Stimulated activated effector memory CD8-positive, alpha-beta T cell treated with anti-CD3 and anti-CD28 coated beads, Interleukin-12 subunit alpha, Interleukin-12 subunit beta, amount 100 ng/mL, for 72 hours (primary cell): ENCODE data around the gene UBXN4.
A peak's percentile ranks its signal among the peaks of the same experiment; 100 is the strongest.
"Not testable (repeated sequence)": the region's sequence is repeated elsewhere in the genome, so short reads cannot be mapped to it uniquely, and the experiment has no call there.

Experiments used
- ATAC-seq: fragments of 150-1000 bp; cut with Tn5 transposase; 2 replicates; pipeline ENCODE4 v1.10.0; 2021
- DNase-seq, 2 donors: peaks; one replicate each; pipeline ENCODE4 v3.0.0; 2021 to 2022; ENCODE audit warnings: low spot score in 2 of 2
- H3K27ac Mint-ChIP-seq: one replicate; pipeline ENCODE4 v1.8.0; 2022; ENCODE audit warnings: mild to moderate bottlenecking, mixed read lengths
- H3K36me3 Mint-ChIP-seq: one replicate; pipeline ENCODE4 v1.8.0; 2022; ENCODE audit warnings: mild to moderate bottlenecking, mixed read lengths
- H3K4me1 Mint-ChIP-seq: one replicate; pipeline ENCODE4 v1.8.0; 2022; ENCODE audit warnings: mixed read lengths
- H3K4me3 Mint-ChIP-seq: one replicate; pipeline ENCODE4 v1.8.0; 2022; ENCODE audit warnings: mild to moderate bottlenecking, mixed read lengths
- H3K9me3 Mint-ChIP-seq: one replicate; pipeline ENCODE4 v1.8.0; 2022; ENCODE audit warnings: mixed read lengths

UBXN4 gene

GRCh38 chr2:135741395-135742324, at the start of gene UBXN4:
UBXN4 (plus strand) TSS chr2:135741855; CDS start chr2:135741930, 75 bp downstream.
- Mint-ChIP-seq H3K36me3 (peaks cover 41% of the 10 kb centered on the region), H3K27ac (peak within 1 kb of the TSS; percentile 98), H3K4me3 (peak within 1 kb of the TSS; percentile 89), H3K9me3 (no peaks in the 10 kb centered on the region), H3K4me1 (peaks cover 24% of the 10 kb centered on the region)
- DNase-seq (peak; percentile 75 to 93), ATAC-seq (peak; percentile 96)

DNA sequence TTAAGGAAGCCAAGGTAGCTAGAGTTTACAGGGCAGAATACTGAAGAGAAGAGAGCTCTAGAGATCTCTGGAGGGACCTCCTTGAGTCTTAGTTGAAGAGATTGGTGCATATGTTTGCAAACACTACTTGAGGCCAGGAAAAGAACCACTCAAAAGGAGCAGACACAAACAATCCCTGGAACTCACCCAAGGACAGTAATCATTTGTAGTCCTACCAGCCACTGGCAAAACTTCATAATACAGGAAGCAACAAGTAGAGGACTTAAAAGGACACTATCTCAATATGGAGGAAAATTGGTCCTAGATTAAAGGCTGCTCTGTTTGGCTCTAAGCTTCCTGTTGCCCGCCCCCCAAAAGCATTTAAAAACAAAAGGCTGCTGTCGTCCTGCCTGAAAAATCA, 46.9 kb upstream of the UBXN4 start:
- no peak for ATAC-seq
- H3K27ac Mint-ChIP-seq: peak overlapping the region; percentile 17
- H3K36me3 Mint-ChIP-seq: peaks cover 17% of the 10 kb centered on the region
- no peaks in the 10 kb centered on the region for H3K4me1 Mint-ChIP-seq
- no peak for DNase-seq
- no peak overlapping the region for H3K4me3 Mint-ChIP-seq
- H3K9me3 Mint-ChIP-seq: no peaks in the 10 kb centered on the region

DNA sequence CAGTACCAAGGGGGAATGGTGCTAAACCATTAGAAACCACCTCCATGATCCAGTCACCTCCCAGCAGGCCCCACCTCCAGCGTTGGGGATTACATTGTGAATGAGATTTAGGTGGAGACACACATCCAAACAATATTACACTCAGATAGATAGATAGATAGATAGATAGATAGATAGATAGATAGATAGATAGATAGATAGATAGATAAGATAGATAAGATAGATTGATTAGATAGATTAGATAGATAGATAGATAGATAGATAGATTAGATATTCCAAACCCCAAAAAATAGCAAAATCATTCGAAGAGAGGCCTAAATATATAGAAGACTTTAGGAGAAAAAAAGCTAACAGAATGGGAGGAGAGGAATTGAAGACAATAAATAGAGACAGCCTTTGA, 42.8 kb upstream of the UBXN4 start:
- no peaks in the 10 kb centered on the region for H3K4me1 Mint-ChIP-seq
- no peaks in the 10 kb centered on the region for H3K9me3 Mint-ChIP-seq
- no peak overlapping the region for H3K4me3 Mint-ChIP-seq
- peaks cover 11% of the 10 kb centered on the region for H3K36me3 Mint-ChIP-seq
- ATAC-seq: no peak
- no peak for DNase-seq
- no peak overlapping the region for H3K27ac Mint-ChIP-seq

DNA sequence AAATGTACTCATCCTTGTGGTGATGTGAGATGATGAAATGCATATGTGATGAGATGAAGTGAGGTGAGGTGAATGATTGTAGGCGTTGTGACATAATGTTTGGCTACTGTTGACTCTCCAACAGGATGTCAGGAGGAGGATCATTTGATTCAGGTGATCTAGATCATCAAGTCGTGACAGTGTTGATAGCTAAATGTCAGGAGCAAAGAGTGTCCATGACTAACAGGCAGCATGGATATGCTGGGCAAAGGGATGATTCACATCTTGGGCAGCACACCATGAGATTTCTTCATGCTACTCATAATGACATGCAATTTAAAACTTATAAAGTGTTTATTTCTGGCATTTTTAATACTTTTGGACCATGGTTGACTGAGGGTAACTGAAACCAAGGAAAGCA, 40.2 kb upstream of the UBXN4 start:
- Mint-ChIP-seq H3K27ac (no peak overlapping the region), H3K36me3 (no peaks in the 10 kb centered on the region), H3K4me1 (no peaks in the 10 kb centered on the region), H3K4me3 (no peak overlapping the region), H3K9me3 (no peaks in the 10 kb centered on the region)
- DNase-seq (no peak), ATAC-seq (no peak)

DNA sequence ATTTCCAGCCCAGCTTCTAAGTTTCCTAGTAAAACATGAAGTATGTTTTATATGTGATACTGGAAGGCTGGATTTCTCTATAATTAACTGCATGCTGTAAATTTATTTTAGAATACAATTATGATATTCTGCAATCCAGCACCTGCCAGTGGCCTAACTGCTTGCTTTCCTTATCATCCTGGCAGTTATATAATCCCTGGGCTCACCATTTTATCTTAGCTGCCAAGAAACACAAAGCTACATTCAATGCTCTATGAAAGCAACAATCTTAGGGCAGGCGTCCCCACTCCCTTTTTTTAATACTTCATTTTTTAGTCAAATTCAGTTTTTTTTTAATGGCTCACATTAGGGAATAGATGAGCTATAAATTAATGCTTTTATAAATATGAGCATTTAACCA, 38.4 kb upstream of the UBXN4 start:
- H3K4me1 Mint-ChIP-seq: no peaks in the 10 kb centered on the region
- no peaks in the 10 kb centered on the region for H3K9me3 Mint-ChIP-seq
- H3K4me3 Mint-ChIP-seq: no peak overlapping the region
- DNase-seq: no peak
- H3K27ac Mint-ChIP-seq: no peak overlapping the region
- no peaks in the 10 kb centered on the region for H3K36me3 Mint-ChIP-seq
- no peak for ATAC-seq

DNA sequence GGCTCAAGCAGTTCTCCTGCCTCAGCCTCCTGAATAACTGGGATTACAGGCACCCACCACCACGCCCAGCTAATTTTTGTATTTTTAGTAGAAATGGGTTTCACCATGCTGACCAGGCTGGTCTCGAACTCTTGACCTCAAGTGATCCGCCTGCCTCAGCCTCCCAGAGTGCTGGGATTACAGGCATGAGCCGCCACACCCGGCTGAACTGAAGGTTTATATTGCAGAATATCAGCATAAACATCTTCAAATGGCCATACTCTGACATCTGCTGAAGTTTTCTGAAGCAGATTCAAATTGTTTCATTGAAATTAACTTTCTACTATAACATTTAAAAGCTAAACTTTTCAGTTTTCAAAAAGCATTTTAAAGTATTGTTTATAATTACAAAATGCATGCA, 37.6 kb upstream of the UBXN4 start:
- H3K4me1 Mint-ChIP-seq, H3K4me3 Mint-ChIP-seq, H3K27ac Mint-ChIP-seq, DNase-seq, H3K9me3 Mint-ChIP-seq, H3K36me3 Mint-ChIP-seq, ATAC-seq: not testable (repeated sequence)

DNA sequence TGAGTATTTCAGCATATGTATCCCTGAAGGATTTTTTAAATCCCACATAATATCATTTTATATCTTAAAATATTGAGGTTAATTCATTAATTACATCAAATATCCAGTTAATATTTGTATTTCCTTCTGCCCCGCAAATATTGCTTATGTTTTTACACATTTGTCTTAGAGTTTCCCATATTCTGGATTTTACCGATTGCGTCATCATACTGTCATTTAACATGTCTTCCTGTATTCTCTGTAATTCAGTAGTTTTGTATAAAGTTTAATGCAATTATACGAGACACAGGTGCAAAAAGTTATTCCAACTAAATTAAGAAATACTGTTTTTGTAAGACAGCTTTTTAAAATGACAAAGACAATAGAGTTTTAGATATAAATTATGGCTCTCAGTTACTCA, 33.5 kb upstream of the UBXN4 start:
- Mint-ChIP-seq H3K4me1 (peaks cover 5% of the 10 kb centered on the region), H3K36me3 (peaks cover 13% of the 10 kb centered on the region), H3K9me3 (no peaks in the 10 kb centered on the region), H3K27ac (no peak overlapping the region), H3K4me3 (no peak overlapping the region)
- no peak for ATAC-seq
- no peak for DNase-seq

DNA sequence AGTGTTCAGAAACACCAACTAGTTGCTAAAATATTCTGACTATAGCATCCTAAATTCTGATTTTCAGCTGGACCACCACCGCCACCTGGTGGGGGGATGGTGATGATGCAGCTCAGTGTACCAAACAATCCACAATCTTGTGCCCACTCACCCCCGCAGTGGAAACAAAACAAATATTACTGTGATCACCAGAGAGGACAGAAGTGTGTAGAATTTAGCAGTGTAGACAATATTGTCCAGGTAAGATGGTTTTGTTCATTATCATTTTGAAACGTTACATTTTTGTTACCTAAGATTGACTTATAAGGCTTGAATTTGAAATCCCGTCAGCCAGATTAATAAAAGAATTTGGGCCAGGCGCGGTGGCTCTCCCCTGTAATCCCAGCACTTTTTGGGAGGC, 31.7 kb upstream of the UBXN4 start:
- peaks cover 24% of the 10 kb centered on the region for H3K36me3 Mint-ChIP-seq
- H3K27ac Mint-ChIP-seq: no peak overlapping the region
- no peak overlapping the region for H3K4me3 Mint-ChIP-seq
- DNase-seq (peak; percentile 57 to 86), ATAC-seq (peak; percentile 61)
- peaks cover 5% of the 10 kb centered on the region for H3K4me1 Mint-ChIP-seq
- H3K9me3 Mint-ChIP-seq: no peaks in the 10 kb centered on the region

- not testable (repeated sequence) for H3K4me1 Mint-ChIP-seq, H3K4me3 Mint-ChIP-seq, ATAC-seq, H3K27ac Mint-ChIP-seq, H3K9me3 Mint-ChIP-seq
- peak in 1 of 2 donors; percentile 13 for DNase-seq
- peaks cover 52% of the 10 kb centered on the region for H3K36me3 Mint-ChIP-seq
Observed at GRCh38 chr2:135715086-135715485, 26.6 kb upstream of the UBXN4 start.

DNA sequence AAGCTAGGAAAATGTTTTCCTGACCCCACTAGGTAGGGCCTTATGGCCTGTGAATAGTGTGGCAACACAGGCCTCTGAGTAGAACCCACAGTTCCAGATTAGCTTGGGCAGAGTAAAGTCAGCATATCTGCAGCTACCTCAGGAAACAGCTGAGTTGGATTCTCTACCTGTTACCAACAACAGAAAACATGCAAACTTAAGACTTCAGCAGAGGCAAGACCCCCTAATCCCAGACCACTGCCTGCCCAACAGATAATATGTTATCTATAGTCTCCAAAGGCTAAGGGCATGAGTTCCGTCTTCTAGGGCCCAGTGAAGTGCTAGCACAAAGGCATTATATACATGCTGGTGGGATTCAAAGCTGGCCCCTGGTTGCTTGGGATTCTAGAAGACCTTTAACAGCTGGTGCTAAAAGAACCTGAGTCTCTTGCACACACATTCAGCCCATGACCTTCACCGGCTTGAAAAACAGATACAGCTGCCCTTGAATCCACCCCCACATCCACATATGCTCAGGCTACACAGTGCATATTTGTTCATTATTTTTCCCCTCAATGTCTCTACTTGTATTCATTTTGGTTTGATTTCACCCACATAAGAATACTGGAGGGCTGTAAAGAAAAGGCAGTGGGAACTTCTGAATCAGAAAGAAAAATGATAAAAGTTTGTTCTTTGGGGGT, 13.5 kb upstream of the UBXN4 start:
- no peak overlapping the region for H3K4me3 Mint-ChIP-seq
- DNase-seq: no peak
- H3K27ac Mint-ChIP-seq: no peak overlapping the region
- H3K4me1 Mint-ChIP-seq: no peaks in the 10 kb centered on the region
- no peak for ATAC-seq
- H3K9me3 Mint-ChIP-seq: no peaks in the 10 kb centered on the region
- H3K36me3 Mint-ChIP-seq: peaks cover 23% of the 10 kb centered on the region

GRCh38 chr2:135732561-135732960, 9.1 kb upstream of the UBXN4 start:
- Mint-ChIP-seq H3K27ac (peak overlapping the region; percentile 44), H3K4me1 (no peaks in the 10 kb centered on the region), H3K9me3 (no peaks in the 10 kb centered on the region), H3K4me3 (no peak overlapping the region), H3K36me3 (no peaks in the 10 kb centered on the region)
- DNase-seq: no peak
- ATAC-seq: no peak

GRCh38 chr2:135733045-135733444, 8.6 kb upstream of the UBXN4 start:
- ATAC-seq (no peak), DNase-seq (no peak)
- no peaks in the 10 kb centered on the region for H3K4me1 Mint-ChIP-seq
- H3K9me3 Mint-ChIP-seq: no peaks in the 10 kb centered on the region
- H3K4me3 Mint-ChIP-seq: no peak overlapping the region
- peak overlapping the region; percentile 44 for H3K27ac Mint-ChIP-seq
- no peaks in the 10 kb centered on the region for H3K36me3 Mint-ChIP-seq

GRCh38 chr2:135736546-135736945, 5.1 kb upstream of the UBXN4 start:
- H3K27ac Mint-ChIP-seq: peak overlapping the region; percentile 2
- ATAC-seq (no peak), DNase-seq (no peak)
- no peaks in the 10 kb centered on the region for H3K9me3 Mint-ChIP-seq
- H3K4me3 Mint-ChIP-seq: no peak overlapping the region
- H3K4me1 Mint-ChIP-seq: no peaks in the 10 kb centered on the region
- H3K36me3 Mint-ChIP-seq: peaks cover 5% of the 10 kb centered on the region

DNA sequence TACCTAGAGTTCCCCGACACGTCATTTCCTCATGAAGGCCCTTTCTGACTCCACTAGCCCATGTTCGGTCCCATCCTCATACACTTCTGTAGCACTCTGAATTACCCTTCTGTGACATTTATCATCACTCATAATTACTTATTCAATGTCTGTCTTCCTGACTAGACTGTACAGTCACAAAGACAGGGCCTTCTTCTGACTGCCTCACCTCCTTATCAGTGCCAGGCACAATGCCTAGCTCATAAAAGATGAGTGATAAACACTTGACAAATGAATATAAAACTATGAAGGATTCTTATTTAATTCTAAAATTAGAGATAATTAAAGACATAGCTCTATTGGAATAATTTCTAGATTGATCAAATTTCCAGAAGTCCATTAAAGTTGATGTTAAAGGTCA, 1.4 kb upstream of the UBXN4 start:
- ATAC-seq (no peak), DNase-seq (no peak)
- Mint-ChIP-seq H3K36me3 (peaks cover 27% of the 10 kb centered on the region), H3K27ac (no peak overlapping the region), H3K4me1 (peaks cover 14% of the 10 kb centered on the region), H3K9me3 (no peaks in the 10 kb centered on the region), H3K4me3 (no peak overlapping the region)

GRCh38 chr2:135741043-135741394, 636 bp upstream of the UBXN4 start:
- Mint-ChIP-seq H3K36me3 (peaks cover 35% of the 10 kb centered on the region), H3K27ac (peak overlapping the region; percentile 98), H3K4me1 (peaks cover 17% of the 10 kb centered on the region), H3K9me3 (no peaks in the 10 kb centered on the region), H3K4me3 (peak overlapping the region; percentile 89)
- ATAC-seq: no peak
- no peak for DNase-seq

- Mint-ChIP-seq H3K4me1 (peaks cover 29% of the 10 kb centered on the region), H3K27ac (peak overlapping the region; percentile 98), H3K4me3 (peak overlapping the region; percentile 89), H3K36me3 (peaks cover 48% of the 10 kb centered on the region), H3K9me3 (no peaks in the 10 kb centered on the region)
- peak in 1 of 2 donors; percentile 48 for DNase-seq
- peak; percentile 23 for ATAC-seq
Observed at GRCh38 chr2:135742325-135742757, 686 bp downstream of the UBXN4 start.
